DND-41 (cell line): Measurements from ENCODE around the gene PARP6.

Experiments used
- CTCF ChIP-seq: IDR thresholded peaks from 2 replicates; pipeline ENCODE4 v1.5.1; 2012; ENCODE audit warnings: borderline replicate concordance, low read length, moderate library complexity, mild to moderate bottlenecking; ENCODE audit not compliant: poor library complexity, severe bottlenecking; ENCODE audit errors: extremely low read depth
- EZH2 ChIP-seq: IDR thresholded peaks from 3 replicates; pipeline ENCODE4 v1.6.1; 2012; ENCODE audit warnings: borderline replicate concordance, low read depth, mild to moderate bottlenecking, moderate library complexity, low read length, inconsistent platforms; ENCODE audit not compliant: severe bottlenecking

DNA sequence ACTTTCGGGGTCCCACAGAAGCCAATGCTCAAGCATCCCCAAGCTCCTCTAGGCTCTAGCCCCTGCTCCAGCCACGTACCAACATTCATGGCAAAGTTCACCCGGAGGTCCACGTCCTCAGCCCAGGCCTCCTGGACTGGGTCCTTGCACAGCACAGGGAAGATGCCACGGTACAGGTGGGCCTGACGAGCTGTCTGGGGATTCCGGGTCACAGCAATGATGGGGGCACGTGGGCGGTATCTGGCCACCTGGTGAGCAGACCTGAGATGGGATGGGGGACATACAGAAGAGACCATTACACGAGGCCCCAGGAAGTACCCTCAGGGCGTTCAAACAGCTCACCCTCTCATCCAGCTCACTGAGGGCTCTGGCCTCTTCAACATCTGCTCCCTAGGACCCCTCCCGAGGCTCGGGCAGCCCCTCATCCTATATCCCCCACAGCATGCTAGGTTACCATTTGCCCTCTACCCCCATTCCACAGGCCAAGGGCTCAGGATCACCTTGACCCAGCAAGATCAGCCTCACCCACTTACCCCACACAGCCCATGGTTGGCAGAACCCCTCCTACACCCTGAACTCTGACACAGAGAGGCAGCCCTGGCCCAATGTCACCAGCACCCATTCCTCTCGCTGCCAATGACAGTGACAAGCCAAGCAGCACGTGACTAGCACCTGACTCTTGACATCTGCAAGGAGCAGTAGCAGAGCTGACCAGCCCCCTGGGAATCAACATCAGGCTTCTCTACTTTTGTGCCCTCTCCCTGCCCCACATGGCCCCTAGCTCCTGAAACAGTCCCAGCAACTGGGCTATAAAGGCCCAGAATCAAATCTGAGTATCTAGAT, 71.7 kb downstream of the PARP6 start:
- TF ChIP-seq CTCF (no peak), EZH2 (no peak)
